Subcutaneous adipose tissue (tissue), 4 donors: ENCODE data around the gene SFXN5. TPM values are rescaled to one million over a fixed set of nuclear protein-coding genes. Genes with fewer than 3 reads are reported as not detected.

Experiments
- CTCF ChIP-seq: fragments of 450-650 bp; IDR thresholded peaks from one replicate; pipeline ENCODE4 v1.5.1; 2016; ENCODE audit warnings: low read depth, mild to moderate bottlenecking, control low read depth, antibody characterized with exemption, moderate library complexity
- total RNA-seq, 4 donors: library from RNA; depleted of rRNA; stranded (reverse); fragments of >200 nt; gene quantifications; one replicate each; pipeline ENCODE4 v1.1.0, GENCODE V29; 2016

SFXN5 gene
- total RNA-seq, 4 donors from 2014 or later = 5.1 to 8.9 (median 7.6) TPM

GRCh38 chr2:72980535-72981217, 90.8 kb downstream of the SFXN5 start:
- no peak for TF ChIP-seq CTCF

GRCh38 chr2:72979896-72980295, 91.6 kb downstream of the SFXN5 start:
- no peak for TF ChIP-seq CTCF

GRCh38 chr2:72975017-72975416, 96.5 kb downstream of the SFXN5 start:
- no peak for TF ChIP-seq CTCF

GRCh38 chr2:72974436-72974754, 97.1 kb downstream of the SFXN5 start:
- TF ChIP-seq CTCF = no peak

- no peak for TF ChIP-seq CTCF
Observed at GRCh38 chr2:72973566-72974435, 97.7 kb downstream of the SFXN5 start.

GRCh38 chr2:72973137-72973535, 98.4 kb downstream of the SFXN5 start:
- no peak for TF ChIP-seq CTCF

- TF ChIP-seq CTCF = no peak
Observed at GRCh38 chr2:72972352-72973136, 99.0 kb downstream of the SFXN5 start.
